A549 (cell line): ENCODE measurements around the gene ATAT1. TPM values are rescaled to one million over a fixed set of nuclear protein-coding genes. Genes with fewer than 3 reads are reported as not detected.

Source experiments
- ATAC-seq, 2 experiments: fragments of 200-7000 bp in 1 of 2; fragments of >200 bp in 1 of 2; cut with Nextera tagmentation in 1 of 2; cut with Tn5 transposase in 1 of 2; 3 replicates each; pipeline versions ENCODE4 v1.8.0 to v1.9.1; 2018 to 2020; ENCODE audit warnings: mild to moderate bottlenecking in 1 of 2, moderate library complexity in 1 of 2
- CTCF ChIA-PET: fragments of 300-600 bp; sonication (Branson Sonifier 250); formaldehyde crosslinking; extraction: SDS; loops from one replicate; lab custom pipeline; 2021; ENCODE audit warnings: antibody characterized with exemption, inconsistent platforms; lab: Yijun Ruan, JAX
- POLR2A ChIA-PET: fragments of 350-600 bp; formaldehyde crosslinking; extraction: SDS; loops from one replicate; lab custom pipeline; 2021; ENCODE audit warnings: antibody characterized with exemption, inconsistent platforms; lab: Yijun Ruan, JAX
- DNase-seq, 2 experiments: peaks; one replicate each; pipeline versions ENCODE4 v3.0.0 to v3.0.0-alpha.2; 2011 to 2016; ENCODE audit warnings: low read depth in 1 of 2, low spot score in 1 of 2
- FAIRE-seq: peaks from 2 replicates; lab custom pipeline; 2011; peaks lifted over from hg19 to GRCh38; lab: Jason Lieb, UNC
- H3K27ac ChIP-seq, 2 experiments: fragments of >200 bp; sonication (Bioruptor Twin); formaldehyde crosslinking; 3 replicates each; pipeline ENCODE4 v1.5.1; 2016 to 2017
- H3K4me1 ChIP-seq: fragments of >200 bp; sonication (Bioruptor Twin); formaldehyde crosslinking; 3 replicates; pipeline ENCODE4 v1.6.1; 2016
- H3K4me2 ChIP-seq: fragments of >200 bp; sonication (Bioruptor Twin); formaldehyde crosslinking; 3 replicates; pipeline ENCODE4 v1.6.1; 2016
- H3K4me3 ChIP-seq: fragments of >200 bp; sonication (Bioruptor Twin); formaldehyde crosslinking; 3 replicates; pipeline ENCODE4 v1.5.1; 2016
- H3K9me3 ChIP-seq: fragments of >200 bp; sonication (Bioruptor Twin); formaldehyde crosslinking; 3 replicates; pipeline ENCODE4 v1.6.1; 2016
- BHLHE40 ChIP-seq: IDR thresholded peaks from 2 replicates; pipeline ENCODE4 v1.6.1; 2012; ENCODE audit warnings: low read depth, low read length, inconsistent platforms
- EHF ChIP-seq: fragments of 250-450 bp; sonication (Bioruptor Pico); IDR thresholded peaks from 2 replicates; pipeline ENCODE4 v1.5.0; 2020; ENCODE audit warnings: mild to moderate bottlenecking
- EHMT2 ChIP-seq: fragments of 200-600 bp; sonication (generic); IDR thresholded peaks from 2 replicates; pipeline ENCODE4 v1.6.1; 2016; ENCODE audit warnings: antibody characterized with exemption, low read depth, mild to moderate bottlenecking, moderate library complexity
- EP300 ChIP-seq, 2 experiments: fragments of >200 bp; sonication (Bioruptor Twin); formaldehyde crosslinking; IDR thresholded peaks; 2 replicates in 1 of 2; 3 replicates in 1 of 2; pipeline ENCODE4 v1.6.1; 2016 to 2017
- FOSB ChIP-seq: fragments of 250-450 bp; sonication (Bioruptor Pico); IDR thresholded peaks from 2 replicates; pipeline ENCODE4 v1.5.0; 2020; ENCODE audit warnings: mild to moderate bottlenecking, moderate library complexity
- FOSL2 ChIP-seq, 2 experiments: fragments of 450-650 bp in 1 of 2; fragments of >200 bp in 1 of 2; sonication (Bioruptor Twin) in 1 of 2; formaldehyde crosslinking; IDR thresholded peaks; 2 replicates each; pipeline versions ENCODE4 v1.5.0 to v1.6.1; 2016 to 2020; ENCODE audit warnings: mild to moderate bottlenecking in 1 of 2, moderate library complexity in 1 of 2
- HOXA7 ChIP-seq: fragments of 250-450 bp; sonication (Bioruptor Pico); IDR thresholded peaks from 2 replicates; pipeline ENCODE4 v1.5.0; 2020; ENCODE audit warnings: mild to moderate bottlenecking, moderate library complexity
- HOXB13 ChIP-seq: fragments of 250-450 bp; sonication (Bioruptor Pico); IDR thresholded peaks from 2 replicates; pipeline ENCODE4 v1.5.0; 2020; ENCODE audit warnings: low read depth, mild to moderate bottlenecking, moderate library complexity
- NPAS2 ChIP-seq: fragments of 250-450 bp; sonication (Bioruptor Pico); IDR thresholded peaks from 2 replicates; pipeline ENCODE4 v1.8.0; 2022; ENCODE audit warnings: mild to moderate bottlenecking, moderate library complexity, borderline replicate concordance
- PHF8 ChIP-seq: fragments of 200-600 bp; sonication (generic); IDR thresholded peaks from 2 replicates; pipeline ENCODE4 v1.6.1; 2016; ENCODE audit warnings: low read depth, mild to moderate bottlenecking, antibody characterized with exemption, moderate library complexity, borderline replicate concordance
- POLR2A ChIP-seq: IDR thresholded peaks from 2 replicates; pipeline ENCODE4 v1.6.1; 2012; ENCODE audit warnings: mild to moderate bottlenecking, low read length
- RARB ChIP-seq: fragments of 250-450 bp; sonication (Bioruptor Pico); IDR thresholded peaks from 2 replicates; pipeline ENCODE4 v1.8.0; 2021; ENCODE audit warnings: mild to moderate bottlenecking, moderate library complexity
- SREBF2 ChIP-seq: fragments of 450-650 bp; IDR thresholded peaks from 2 replicates; pipeline ENCODE4 v1.6.1; 2014; ENCODE audit warnings: mild to moderate bottlenecking, moderate library complexity
- TFCP2L1 ChIP-seq: fragments of 250-450 bp; sonication (Bioruptor Pico); IDR thresholded peaks from 2 replicates; pipeline ENCODE4 v1.5.0; 2021; ENCODE audit warnings: mild to moderate bottlenecking
- ZFP36 ChIP-seq: fragments of 450-650 bp; IDR thresholded peaks from 2 replicates; pipeline ENCODE4 v1.6.1; 2014; ENCODE audit warnings: borderline replicate concordance; ENCODE audit not compliant: partially characterized antibody
- WGBS: methylation state at CpG from one replicate; pipeline ENCODE4 v1.1.6; 2017; ENCODE audit errors: missing lambda C conversion rate; 5-methylcytosine and 5-hydroxymethylcytosine counted together
- polyA plus RNA-seq, 4 experiments: library from polyadenylated mRNA; depleted of rRNA in 3 of 4; stranded (reverse); fragments of >200 nt; fragmentation: RNase III in 1 of 4; extraction: RNeasy Plus Mini Kit Qiagen cat#74134 plus additional on column Dnase treatment in 1 of 4; gene quantifications; 2 replicates in 3 of 4; 3 replicates in 1 of 4; pipeline ENCODE4 v1.2.3, GENCODE V29; 2011 to 2017
- TF ChIP-seq, protein P1 (sequence below): fragments of 150-350 bp; IDR thresholded peaks from 2 replicates; pipeline ENCODE4 v1.6.1; 2014; ENCODE audit warnings: low read depth, mild to moderate bottlenecking, low read length
- TF ChIP-seq, protein P2 (sequence below): IDR thresholded peaks from 2 replicates; pipeline ENCODE4 v1.6.1; 2012; ENCODE audit warnings: low read depth, borderline replicate concordance
- TF ChIP-seq, protein P3 (sequence below): fragments of 200-600 bp; sonication (generic); IDR thresholded peaks from 2 replicates; pipeline ENCODE4 v1.6.1; 2016; ENCODE audit warnings: antibody characterized with exemption, mild to moderate bottlenecking, moderate library complexity

ATAT1 gene
- polyA plus RNA-seq, 2 of the 4 experiments (the other 2 are of a cell fraction), result 7.4 to 8.6 TPM

DNA sequence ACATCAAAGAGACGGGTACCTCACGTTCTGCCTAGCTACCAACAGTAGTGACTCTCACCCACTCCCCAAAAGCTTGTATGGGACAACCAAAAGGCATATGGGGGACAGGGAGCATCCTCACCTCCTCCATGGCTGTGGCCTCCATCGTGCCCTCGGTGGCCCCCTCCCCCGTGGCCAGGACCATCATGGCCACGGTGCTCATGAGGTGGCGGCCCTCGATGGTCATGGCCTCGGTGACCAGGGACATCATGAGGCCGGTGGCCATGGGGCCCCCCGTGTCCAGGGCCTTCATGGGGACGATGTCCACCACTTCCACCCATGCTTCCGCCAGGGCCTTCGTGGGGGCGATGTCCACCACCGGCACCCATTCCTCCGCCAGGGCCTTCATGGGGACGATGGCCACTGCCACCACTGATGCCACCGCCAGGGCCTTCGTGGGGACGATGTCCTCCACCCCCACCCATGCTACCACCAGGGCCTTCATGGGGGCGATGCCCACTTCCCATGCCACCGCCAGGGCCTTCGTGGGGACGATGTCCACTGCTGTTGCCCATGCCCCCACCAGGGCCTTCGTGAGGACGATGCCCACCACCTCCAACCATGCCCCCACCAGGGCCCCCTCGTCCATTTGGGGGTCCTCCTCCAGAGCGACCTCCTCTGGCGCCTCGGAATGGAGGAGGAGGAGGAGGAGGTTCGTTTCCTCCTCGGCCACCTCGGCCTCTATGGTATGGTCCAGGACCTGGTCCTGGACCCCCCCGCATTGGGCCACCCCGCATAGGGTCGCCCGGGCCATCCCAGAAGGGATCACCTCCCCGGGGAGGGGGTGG lies 24.6 kb upstream of the ATAT1 start:
- FAIRE-seq (no peak), ATAC-seq (no peak), DNase-seq (no peak)
- CTCF ChIA-PET, result interaction anchor here (1.6 kb wide), 1 partner anchor 57 kb away, joined by 4 read pairs; no protein-coding TSS in a partner anchor
- POLR2A ChIA-PET, result interaction anchor here (0.5 to 2.0 kb wide), 2 partner anchors 11 to 65 kb away, joined by 5 to 9 read pairs; no protein-coding TSS in a partner anchor
- 90% methylated on average over 17 of the region's 39 CpGs for WGBS
- no peak overlapping the region for H3K4me3 ChIP-seq
- no peak overlapping the region for H3K4me2 ChIP-seq
- TF ChIP-seq NPAS2 (CRISPR knock-in tag) (no peak), BHLHE40 (no peak)
- H3K27ac ChIP-seq, result no peak overlapping the region
- no peaks in the 10 kb centered on the region for H3K4me1 ChIP-seq
- no peaks in the 10 kb centered on the region for H3K9me3 ChIP-seq

DNA sequence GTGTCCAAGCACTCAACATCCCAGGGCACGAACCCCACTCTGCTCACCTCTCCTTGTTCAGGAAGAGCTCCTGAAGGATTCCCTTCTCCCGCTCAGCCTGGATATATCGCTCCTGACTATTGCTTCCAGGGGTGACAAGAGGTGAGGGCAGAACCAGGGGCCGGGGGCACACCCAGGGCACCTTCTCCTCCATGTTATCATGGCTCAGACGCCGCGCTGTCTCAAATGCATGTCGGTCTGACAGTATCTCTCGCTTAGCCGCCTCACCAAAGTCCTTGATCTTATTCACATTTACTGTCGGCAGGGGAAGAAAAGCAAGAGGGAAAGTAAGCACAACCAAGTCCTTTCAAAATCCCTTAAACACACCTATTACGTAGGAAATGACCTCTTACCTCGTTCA lies 22.7 kb upstream of the ATAT1 start:
- Histone ChIP-seq H3K9me3 (no peaks in the 10 kb centered on the region), H3K4me2 (no peak overlapping the region), H3K4me1 (no peaks in the 10 kb centered on the region), H3K27ac (no peak overlapping the region), H3K4me3 (no peak overlapping the region)
- CTCF ChIA-PET, result interaction anchor here (1.5 to 2.2 kb wide), 2 partner anchors 9 to 17 kb away, joined by 5 to 6 read pairs; no protein-coding TSS in a partner anchor
- FAIRE-seq, result no peak
- TF ChIP-seq TFCP2L1 (CRISPR knock-in tag) (no peak), FOSB (CRISPR knock-in tag) (no peak), BHLHE40 (no peak), EP300 (IDR thresholded peaks at IDR 0.05) (no peak), ZFP36 (no peak), FOSL2 (IDR thresholded peaks at IDR 0.05) (no peak), FOSL2 (CRISPR knock-in tag; IDR thresholded peaks at IDR 0.05) (no peak), PHF8 (no peak), RARB (CRISPR knock-in tag) (no peak), EHF (CRISPR knock-in tag) (no peak), HOXA7 (no peak), NPAS2 (CRISPR knock-in tag) (no peak), HOXB13 (CRISPR knock-in tag) (no peak), POLR2A (no peak), SREBF2 (no peak), EHMT2 (no peak)
- TF ChIP-seq, protein P1, sequence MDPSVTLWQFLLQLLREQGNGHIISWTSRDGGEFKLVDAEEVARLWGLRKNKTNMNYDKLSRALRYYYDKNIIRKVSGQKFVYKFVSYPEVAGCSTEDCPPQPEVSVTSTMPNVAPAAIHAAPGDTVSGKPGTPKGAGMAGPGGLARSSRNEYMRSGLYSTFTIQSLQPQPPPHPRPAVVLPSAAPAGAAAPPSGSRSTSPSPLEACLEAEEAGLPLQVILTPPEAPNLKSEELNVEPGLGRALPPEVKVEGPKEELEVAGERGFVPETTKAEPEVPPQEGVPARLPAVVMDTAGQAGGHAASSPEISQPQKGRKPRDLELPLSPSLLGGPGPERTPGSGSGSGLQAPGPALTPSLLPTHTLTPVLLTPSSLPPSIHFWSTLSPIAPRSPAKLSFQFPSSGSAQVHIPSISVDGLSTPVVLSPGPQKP, result no peak
- TF ChIP-seq, protein P2, sequence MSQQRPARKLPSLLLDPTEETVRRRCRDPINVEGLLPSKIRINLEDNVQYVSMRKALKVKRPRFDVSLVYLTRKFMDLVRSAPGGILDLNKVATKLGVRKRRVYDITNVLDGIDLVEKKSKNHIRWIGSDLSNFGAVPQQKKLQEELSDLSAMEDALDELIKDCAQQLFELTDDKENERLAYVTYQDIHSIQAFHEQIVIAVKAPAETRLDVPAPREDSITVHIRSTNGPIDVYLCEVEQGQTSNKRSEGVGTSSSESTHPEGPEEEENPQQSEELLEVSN, result no peak
- TF ChIP-seq, protein P3, sequence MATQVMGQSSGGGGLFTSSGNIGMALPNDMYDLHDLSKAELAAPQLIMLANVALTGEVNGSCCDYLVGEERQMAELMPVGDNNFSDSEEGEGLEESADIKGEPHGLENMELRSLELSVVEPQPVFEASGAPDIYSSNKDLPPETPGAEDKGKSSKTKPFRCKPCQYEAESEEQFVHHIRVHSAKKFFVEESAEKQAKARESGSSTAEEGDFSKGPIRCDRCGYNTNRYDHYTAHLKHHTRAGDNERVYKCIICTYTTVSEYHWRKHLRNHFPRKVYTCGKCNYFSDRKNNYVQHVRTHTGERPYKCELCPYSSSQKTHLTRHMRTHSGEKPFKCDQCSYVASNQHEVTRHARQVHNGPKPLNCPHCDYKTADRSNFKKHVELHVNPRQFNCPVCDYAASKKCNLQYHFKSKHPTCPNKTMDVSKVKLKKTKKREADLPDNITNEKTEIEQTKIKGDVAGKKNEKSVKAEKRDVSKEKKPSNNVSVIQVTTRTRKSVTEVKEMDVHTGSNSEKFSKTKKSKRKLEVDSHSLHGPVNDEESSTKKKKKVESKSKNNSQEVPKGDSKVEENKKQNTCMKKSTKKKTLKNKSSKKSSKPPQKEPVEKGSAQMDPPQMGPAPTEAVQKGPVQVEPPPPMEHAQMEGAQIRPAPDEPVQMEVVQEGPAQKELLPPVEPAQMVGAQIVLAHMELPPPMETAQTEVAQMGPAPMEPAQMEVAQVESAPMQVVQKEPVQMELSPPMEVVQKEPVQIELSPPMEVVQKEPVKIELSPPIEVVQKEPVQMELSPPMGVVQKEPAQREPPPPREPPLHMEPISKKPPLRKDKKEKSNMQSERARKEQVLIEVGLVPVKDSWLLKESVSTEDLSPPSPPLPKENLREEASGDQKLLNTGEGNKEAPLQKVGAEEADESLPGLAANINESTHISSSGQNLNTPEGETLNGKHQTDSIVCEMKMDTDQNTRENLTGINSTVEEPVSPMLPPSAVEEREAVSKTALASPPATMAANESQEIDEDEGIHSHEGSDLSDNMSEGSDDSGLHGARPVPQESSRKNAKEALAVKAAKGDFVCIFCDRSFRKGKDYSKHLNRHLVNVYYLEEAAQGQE, result no peak
- no peak for ATAC-seq
- POLR2A ChIA-PET, result no interaction called here
- no peak for DNase-seq
- 95% methylated on average over 13 of the region's 13 CpGs for WGBS
